Suprapubic skin (tissue), 3 donors: ENCODE data around the gene VTI1A.

Source experiments
- CTCF ChIP-seq, 2 donors: fragments of 200-600 bp in 1 of 2; fragments of 450-650 bp in 1 of 2; sonication (generic) in 1 of 2; IDR thresholded peaks; one replicate each; pipeline ENCODE4 v1.5.1; 2016 to 2019; ENCODE audit warnings: antibody characterized with exemption in 2 of 2, mild to moderate bottlenecking in 1 of 2, moderate library complexity in 1 of 2
- POLR2A ChIP-seq, 2 donors: fragments of 450-650 bp; IDR thresholded peaks; one replicate each; pipeline ENCODE4 v1.6.1; 2017; ENCODE audit warnings: antibody characterized with exemption in 2 of 2, mild to moderate bottlenecking in 2 of 2, moderate library complexity in 2 of 2

- no peak for TF ChIP-seq CTCF (IDR thresholded peaks at IDR 0.05)
- TF ChIP-seq POLR2A (IDR thresholded peaks at IDR 0.05) = no peak
Measured at GRCh38 chr10:112755446-112756234, 308.6 kb downstream of the VTI1A start.
